Ovary (tissue), 9 donors: Measurements from ENCODE around the gene CHD5. TPM values are rescaled to one million over a fixed set of nuclear protein-coding genes. Genes with fewer than 3 reads are reported as not detected.

Experiments used
- DNase-seq, 5 donors: peaks; one replicate each; pipeline ENCODE4 v3.0.0-alpha.2; 2019 to 2020
- H3K27ac ChIP-seq, 2 donors: fragments of 200-600 bp; one replicate each; pipeline versions ENCODE4 v1.5.1 to v1.8.0; 2019 to 2022
- H3K27me3 ChIP-seq: fragments of 200-600 bp; one replicate; pipeline ENCODE4 v1.8.0; 2022
- H3K36me3 ChIP-seq: fragments of 200-600 bp; sonication (generic); one replicate; pipeline ENCODE4 v1.5.1; 2019
- H3K4me1 ChIP-seq: one replicate; pipeline ENCODE4 v1.8.1; 2013; ENCODE audit warnings: mild to moderate bottlenecking, moderate library complexity; ENCODE audit not compliant: insufficient read depth
- H3K4me3 ChIP-seq: fragments of 200-600 bp; sonication (generic); one replicate; pipeline ENCODE4 v1.5.1; 2017
- H3K9me3 ChIP-seq, 2 donors: fragments of 200-600 bp in 1 of 2; sonication (generic) in 1 of 2; one replicate each; pipeline versions ENCODE4 v1.5.1 to v1.8.1; 2013 to 2019; ENCODE audit warnings: mild to moderate bottlenecking in 1 of 2, moderate library complexity in 1 of 2
- EP300 ChIP-seq: sonication (generic); formaldehyde crosslinking; IDR thresholded peaks from one replicate; pipeline ENCODE4 v1.6.1; 2017; ENCODE audit warnings: antibody characterized with exemption
- POLR2A ChIP-seq: fragments of 450-650 bp; IDR thresholded peaks from one replicate; pipeline ENCODE4 v1.6.1; 2017; ENCODE audit warnings: antibody characterized with exemption, mild to moderate bottlenecking, moderate library complexity
- whole genome bisulfite sequencing, 3 donors: extraction: QIAGEN DNeasy Blood & Tissue Kit in 1 of 3; methylation state at CpG; one replicate each; pipeline versions ENCODE4 v1.1.5 to v1.1.7; 2013 to 2017; 5-methylcytosine and 5-hydroxymethylcytosine counted together
- intact Hi-C, 4 donors: fragments of 100-400 bp; cut with DNase I; formaldehyde crosslinking; loops; one replicate each; pipeline versions ENCODE4 v1.11.0 to v1.15.1; 2022 to 2023
- polyA plus RNA-seq, 2 donors: library from polyadenylated mRNA; stranded (reverse); fragments of 200-250 nt in 1 of 2; fragments of 350-450 nt in 1 of 2; fragmentation: Illumina TruSeq in 1 of 2; extraction: RNeasy Lipid Tissue Mini Kit (QIAGEN cat#74804) in 1 of 2; gene quantifications; one replicate each; pipeline ENCODE4 v1.2.3, GENCODE V29; 2013 to 2014
- total RNA-seq, 7 donors: library from RNA; depleted of rRNA in 2 of 7; stranded (reverse); fragments of >200 nt in 2 of 7; fragmentation: NEBNext Ultra II Directional in 3 of 7; extraction: Animal tissue kit (Norgen Biotek cat#: 25700) in 3 of 7; gene quantifications; one replicate each; pipeline versions ENCODE4 v1.1.0 to v1.2.4, GENCODE V29; 2016 to 2023
- TF ChIP-seq, protein P1 (sequence below), 3 donors: fragments of 450-650 bp in 2 of 3; fragments of 200-600 bp in 1 of 3; IDR thresholded peaks; one replicate each; pipeline versions ENCODE4 v1.5.1 to v1.8.0; 2016 to 2022; ENCODE audit warnings: antibody characterized with exemption in 3 of 3, mild to moderate bottlenecking in 1 of 3
- donor health status: DM: no; HTN: no; CAD: no; lungs with moderate emphysema.
- donor health status: DM: no; HTN: no; CAD: no.
- donor health status: Bipolar disorder and iron deficiency.
- donor health status: DM: yes; HTN: yes; CAD: no.
- donor health status: DM: no; HTN: no; CAD: no.
- donor health status: DM: yes; HTN: yes; CAD: no.

Gene CHD5
- total and polyA plus RNA-seq, 9 donors, result under 0.01 to 0.54 (median 0.23) TPM

DNA sequence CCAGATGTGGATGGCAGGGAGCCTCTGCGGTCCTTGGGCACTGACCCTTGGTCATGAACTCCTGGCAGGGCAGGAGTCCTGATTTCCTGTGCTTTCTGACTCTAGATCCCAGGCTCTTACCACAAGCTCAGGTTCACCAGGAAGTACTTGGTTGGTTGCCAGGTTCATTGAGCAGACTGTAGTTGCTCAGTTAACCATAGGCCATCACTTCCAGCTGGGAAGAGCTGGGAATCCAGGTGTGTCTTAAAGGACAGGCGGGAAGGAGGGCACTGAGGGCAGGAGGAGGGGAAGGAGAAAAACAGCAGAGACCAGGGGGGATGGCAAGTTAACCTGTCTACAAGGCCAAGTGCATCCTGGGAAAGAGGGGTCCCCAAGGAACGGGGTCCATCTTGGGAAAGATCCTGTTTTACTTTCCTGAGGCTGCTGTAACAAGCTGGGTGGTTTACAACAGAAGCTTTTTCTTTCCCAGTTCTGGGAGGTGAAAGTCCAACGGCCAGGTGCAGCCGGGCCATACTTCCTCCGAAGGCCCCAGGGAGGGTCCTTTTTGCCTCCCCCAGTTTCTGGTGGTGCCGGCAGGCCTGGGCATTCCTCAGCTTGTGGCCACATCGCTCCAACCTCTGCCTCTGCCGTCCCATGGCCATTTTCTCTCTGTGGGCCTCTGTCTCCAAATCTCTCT, 122.8 kb downstream of the CHD5 start:
- TF ChIP-seq EP300 (no peak), POLR2A (no peak)
- TF ChIP-seq, protein P1, sequence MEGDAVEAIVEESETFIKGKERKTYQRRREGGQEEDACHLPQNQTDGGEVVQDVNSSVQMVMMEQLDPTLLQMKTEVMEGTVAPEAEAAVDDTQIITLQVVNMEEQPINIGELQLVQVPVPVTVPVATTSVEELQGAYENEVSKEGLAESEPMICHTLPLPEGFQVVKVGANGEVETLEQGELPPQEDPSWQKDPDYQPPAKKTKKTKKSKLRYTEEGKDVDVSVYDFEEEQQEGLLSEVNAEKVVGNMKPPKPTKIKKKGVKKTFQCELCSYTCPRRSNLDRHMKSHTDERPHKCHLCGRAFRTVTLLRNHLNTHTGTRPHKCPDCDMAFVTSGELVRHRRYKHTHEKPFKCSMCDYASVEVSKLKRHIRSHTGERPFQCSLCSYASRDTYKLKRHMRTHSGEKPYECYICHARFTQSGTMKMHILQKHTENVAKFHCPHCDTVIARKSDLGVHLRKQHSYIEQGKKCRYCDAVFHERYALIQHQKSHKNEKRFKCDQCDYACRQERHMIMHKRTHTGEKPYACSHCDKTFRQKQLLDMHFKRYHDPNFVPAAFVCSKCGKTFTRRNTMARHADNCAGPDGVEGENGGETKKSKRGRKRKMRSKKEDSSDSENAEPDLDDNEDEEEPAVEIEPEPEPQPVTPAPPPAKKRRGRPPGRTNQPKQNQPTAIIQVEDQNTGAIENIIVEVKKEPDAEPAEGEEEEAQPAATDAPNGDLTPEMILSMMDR (IDR thresholded peaks at IDR 0.05), result no peak
- no peak for DNase-seq
- 85 to 91% (median 90%) methylated on average over 9 of the region's 9 CpGs for WGBS, 3 donors
- Histone ChIP-seq H3K36me3 (no peaks in the 10 kb centered on the region), H3K4me1 (peaks cover 3% of the 10 kb centered on the region), H3K9me3 (no peaks in the 10 kb centered on the region), H3K4me3 (no peak overlapping the region), H3K27me3 (no peaks in the 10 kb centered on the region), H3K27ac (no peak overlapping the region)
- intact Hi-C loops, result loop anchor here in 1 of 4 donors (5.0 to 10.0 kb wide), 2 partner anchors 147 to 185 kb away; partner anchors contain the start of genes HES3 and RNF207

DNA sequence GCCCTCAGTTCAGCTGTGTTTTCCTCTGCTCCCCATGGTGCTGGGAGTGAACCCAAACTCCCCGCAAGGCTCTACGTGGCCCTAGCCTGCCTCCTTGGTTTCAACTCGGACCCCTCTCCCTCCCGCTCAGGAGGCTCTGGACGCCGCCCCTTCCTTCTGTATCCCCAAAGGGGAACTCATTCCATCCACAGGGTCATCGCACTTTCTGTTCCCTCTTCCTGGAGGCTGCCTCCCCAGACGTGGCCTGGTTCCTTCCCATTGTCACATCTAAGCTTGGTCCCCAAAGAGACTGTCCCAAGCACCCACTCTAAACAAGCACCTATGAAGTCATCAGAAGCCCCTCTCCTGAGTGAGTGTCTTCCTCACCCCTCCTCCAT, 123.6 kb downstream of the CHD5 start:
- no peak for TF ChIP-seq POLR2A

DNA sequence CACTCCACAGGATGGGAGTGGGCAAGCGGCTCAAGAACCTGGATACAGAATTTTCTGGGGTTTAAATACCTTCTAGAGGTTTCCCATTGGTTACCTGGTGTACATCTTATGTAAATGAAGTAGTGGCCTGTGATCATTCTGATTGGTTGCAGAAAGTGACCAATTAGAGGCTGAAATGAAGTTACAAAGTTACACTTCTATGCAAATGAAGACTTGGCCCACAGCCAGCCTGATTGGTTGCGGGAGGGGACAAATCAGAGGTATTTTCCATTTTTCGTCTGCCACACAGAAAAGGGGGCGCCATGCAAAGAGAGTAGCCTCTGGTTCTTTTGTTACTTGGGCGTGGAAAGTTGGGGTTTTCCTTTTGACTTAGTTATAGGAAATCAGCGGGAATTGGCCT, 125.5 kb downstream of the CHD5 start:
- Histone ChIP-seq H3K27me3 (no peaks in the 10 kb centered on the region), H3K4me1 (peaks cover 3% of the 10 kb centered on the region), H3K9me3 (no peaks in the 10 kb centered on the region), H3K27ac (no peak overlapping the region), H3K36me3 (no peaks in the 10 kb centered on the region), H3K4me3 (no peak overlapping the region)
- DNase-seq, result no peak
- TF ChIP-seq EP300 (no peak), POLR2A (no peak)
- TF ChIP-seq, protein P1 (IDR thresholded peaks at IDR 0.05), result no peak
- 87 to 90% (median 90%) methylated on average over 6 of the region's 6 CpGs for WGBS, 3 donors
- intact Hi-C loops, result loop anchor here in 2 of 4 donors (5.0 to 10.0 kb wide), 2 partner anchors 150 to 188 kb away; partner anchors contain the start of genes HES3 (in 1 of the 2) and RNF207 (in 1 of the 2)

More for the DNA sequence above, 123.6 kb downstream of the CHD5 start:
- Histone ChIP-seq H3K9me3 (no peaks in the 10 kb centered on the region), H3K4me1 (peaks cover 3% of the 10 kb centered on the region), H3K27me3 (no peaks in the 10 kb centered on the region), H3K36me3 (no peaks in the 10 kb centered on the region), H3K4me3 (no peak overlapping the region), H3K27ac (no peak overlapping the region)
- DNase-seq, result no peak
- 91 to 92% (median 92%) methylated on average over 8 of the region's 8 CpGs for WGBS, 3 donors
- intact Hi-C loops, result loop anchor here in 1 of 4 donors (5.0 to 10.0 kb wide), 2 partner anchors 148 to 186 kb away; partner anchors contain the start of genes HES3 and RNF207

DNA sequence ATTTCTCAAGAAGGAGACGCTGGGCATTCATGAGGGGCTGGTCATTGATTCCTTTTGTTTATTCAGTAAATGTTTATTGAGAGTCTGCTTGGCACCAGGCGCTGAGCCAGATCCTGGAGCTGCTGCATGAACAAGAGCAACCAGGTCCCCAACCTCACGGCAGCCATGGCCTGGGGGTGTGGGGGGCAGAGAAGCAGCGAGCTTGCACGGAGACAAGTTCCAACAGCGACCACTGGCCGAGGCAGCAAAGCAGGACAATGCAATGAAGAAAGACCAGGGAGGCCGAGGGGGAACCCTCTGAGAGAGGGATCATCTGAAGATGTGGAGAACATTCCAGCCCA, 126.9 kb downstream of the CHD5 start:
- Histone ChIP-seq H3K27ac (no peak overlapping the region), H3K36me3 (no peaks in the 10 kb centered on the region), H3K4me3 (no peak overlapping the region), H3K27me3 (no peaks in the 10 kb centered on the region), H3K9me3 (no peaks in the 10 kb centered on the region), H3K4me1 (no peaks in the 10 kb centered on the region)
- TF ChIP-seq, protein P1 (IDR thresholded peaks at IDR 0.05), result no peak
- TF ChIP-seq EP300 (no peak), POLR2A (no peak)
- no peak for DNase-seq
- intact Hi-C loops, result loop anchor here in 3 of 4 donors (2.0 to 10.0 kb wide), 3 partner anchors 46 to 189 kb away; partner anchors contain the start of genes HES3 (in 1 of the 3) and RNF207 (in 1 of the 3)
- 30 to 36% (median 31%) methylated on average over 8 of the region's 8 CpGs for WGBS, 3 donors
